GM23338 (cell line): ENCODE data around the gene UBE2D4.
"Not testable (repeated sequence)": the region's sequence is repeated elsewhere in the genome, so short reads cannot be mapped to it uniquely, and the experiment has no call there.

ENCODE experiments used
- CTCF ChIP-seq, 2 experiments: fragments of 200-600 bp in 1 of 2; sonication (generic) in 1 of 2; conservative IDR thresholded peaks; 2 replicates each; pipeline versions ENCODE4 v1.5.1 to v1.6.1; 2016 to 2017; ENCODE audit warnings: antibody characterized with exemption in 2 of 2, low read depth in 2 of 2, mild to moderate bottlenecking in 2 of 2, moderate library complexity in 1 of 2
- EZH2 ChIP-seq: fragments of 200-600 bp; sonication (generic); IDR thresholded peaks from one replicate; pipeline ENCODE4 v1.8.0; 2017; ENCODE audit warnings: antibody characterized with exemption, mild to moderate bottlenecking, low read depth; ENCODE audit not compliant: unreplicated experiment
- EZH2phosphoT487 ChIP-seq: fragments of 200-600 bp; sonication (generic); IDR thresholded peaks from one replicate; pipeline ENCODE4 v1.8.1; 2018; ENCODE audit warnings: antibody characterized with exemption; ENCODE audit not compliant: unreplicated experiment
- NANOG ChIP-seq: IDR thresholded peaks from 2 replicates; pipeline ENCODE4 v1.6.1; 2016; ENCODE audit warnings: antibody characterized with exemption, borderline replicate concordance
- POLR2AphosphoS5 ChIP-seq: IDR thresholded peaks from 2 replicates; pipeline ENCODE4 v1.6.1; 2016; ENCODE audit warnings: antibody characterized with exemption, low read depth
- TF ChIP-seq, protein P1 (sequence below): IDR thresholded peaks from 2 replicates; pipeline ENCODE4 v1.6.1; 2016; ENCODE audit warnings: antibody characterized with exemption
- TF ChIP-seq, protein P2 (sequence below): IDR thresholded peaks from one replicate; pipeline ENCODE4 v1.6.1; 2018; ENCODE audit warnings: antibody characterized with exemption; ENCODE audit not compliant: unreplicated experiment

- TF ChIP-seq POLR2AphosphoS5; NANOG; CTCF (conservative IDR thresholded peaks at IDR 0.05; ENCODE audit: low read depth in 2 of 2); EZH2; EZH2phosphoT487: not testable (repeated sequence)
- TF ChIP-seq, protein P1, sequence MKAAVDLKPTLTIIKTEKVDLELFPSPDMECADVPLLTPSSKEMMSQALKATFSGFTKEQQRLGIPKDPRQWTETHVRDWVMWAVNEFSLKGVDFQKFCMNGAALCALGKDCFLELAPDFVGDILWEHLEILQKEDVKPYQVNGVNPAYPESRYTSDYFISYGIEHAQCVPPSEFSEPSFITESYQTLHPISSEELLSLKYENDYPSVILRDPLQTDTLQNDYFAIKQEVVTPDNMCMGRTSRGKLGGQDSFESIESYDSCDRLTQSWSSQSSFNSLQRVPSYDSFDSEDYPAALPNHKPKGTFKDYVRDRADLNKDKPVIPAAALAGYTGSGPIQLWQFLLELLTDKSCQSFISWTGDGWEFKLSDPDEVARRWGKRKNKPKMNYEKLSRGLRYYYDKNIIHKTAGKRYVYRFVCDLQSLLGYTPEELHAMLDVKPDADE, result not testable (repeated sequence)
- TF ChIP-seq, protein P2, sequence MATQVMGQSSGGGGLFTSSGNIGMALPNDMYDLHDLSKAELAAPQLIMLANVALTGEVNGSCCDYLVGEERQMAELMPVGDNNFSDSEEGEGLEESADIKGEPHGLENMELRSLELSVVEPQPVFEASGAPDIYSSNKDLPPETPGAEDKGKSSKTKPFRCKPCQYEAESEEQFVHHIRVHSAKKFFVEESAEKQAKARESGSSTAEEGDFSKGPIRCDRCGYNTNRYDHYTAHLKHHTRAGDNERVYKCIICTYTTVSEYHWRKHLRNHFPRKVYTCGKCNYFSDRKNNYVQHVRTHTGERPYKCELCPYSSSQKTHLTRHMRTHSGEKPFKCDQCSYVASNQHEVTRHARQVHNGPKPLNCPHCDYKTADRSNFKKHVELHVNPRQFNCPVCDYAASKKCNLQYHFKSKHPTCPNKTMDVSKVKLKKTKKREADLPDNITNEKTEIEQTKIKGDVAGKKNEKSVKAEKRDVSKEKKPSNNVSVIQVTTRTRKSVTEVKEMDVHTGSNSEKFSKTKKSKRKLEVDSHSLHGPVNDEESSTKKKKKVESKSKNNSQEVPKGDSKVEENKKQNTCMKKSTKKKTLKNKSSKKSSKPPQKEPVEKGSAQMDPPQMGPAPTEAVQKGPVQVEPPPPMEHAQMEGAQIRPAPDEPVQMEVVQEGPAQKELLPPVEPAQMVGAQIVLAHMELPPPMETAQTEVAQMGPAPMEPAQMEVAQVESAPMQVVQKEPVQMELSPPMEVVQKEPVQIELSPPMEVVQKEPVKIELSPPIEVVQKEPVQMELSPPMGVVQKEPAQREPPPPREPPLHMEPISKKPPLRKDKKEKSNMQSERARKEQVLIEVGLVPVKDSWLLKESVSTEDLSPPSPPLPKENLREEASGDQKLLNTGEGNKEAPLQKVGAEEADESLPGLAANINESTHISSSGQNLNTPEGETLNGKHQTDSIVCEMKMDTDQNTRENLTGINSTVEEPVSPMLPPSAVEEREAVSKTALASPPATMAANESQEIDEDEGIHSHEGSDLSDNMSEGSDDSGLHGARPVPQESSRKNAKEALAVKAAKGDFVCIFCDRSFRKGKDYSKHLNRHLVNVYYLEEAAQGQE, result not testable (repeated sequence)
Measured at GRCh38 chr7:43990011-43990585, 63.9 kb downstream of the UBE2D4 start.
